HCT116 (cell line): ENCODE results near the gene RFTN1. TPM values are rescaled to one million over a fixed set of nuclear protein-coding genes. Genes with fewer than 3 reads are reported as not detected.

Experiments
- ATAC-seq: fragments of 200-7000 bp; cut with Tn5 transposase; 2 replicates; pipeline ENCODE4 v1.9.1; 2020; ENCODE audit warnings: mild to moderate bottlenecking, moderate library complexity
- BruUV-seq: library from RNA; stranded (reverse); fragments of 400-500 nt; replicated peaks from 2 replicates; lab custom pipeline; 2021; lab: Mats Ljungman, UMichigan
- CTCF ChIA-PET: fragments of 300-600 bp; sonication (Branson Sonifier 250); formaldehyde crosslinking; loops from one replicate; lab custom pipeline; 2021; ENCODE audit warnings: antibody characterized with exemption; lab: Charles Lee
- POLR2A ChIA-PET: fragments of 300-600, 350-600 bp; sonication (Branson Sonifier 250); formaldehyde crosslinking; loops from one replicate; lab custom pipeline; 2021; ENCODE audit warnings: antibody characterized with exemption; lab: Charles Lee
- RAD21 ChIA-PET, 2 experiments: fragments of 300-600 bp; sonication (Branson Sonifier 250); formaldehyde crosslinking; loops; one replicate each; lab custom pipeline; 2023; ENCODE audit warnings: low total read pairs in 2 of 2; ENCODE audit not compliant: uncharacterized antibody in 2 of 2, unreplicated experiment in 2 of 2, low non-redundant PET in 1 of 2; lab: Charles Lee
- DNase-seq: peaks from one replicate; pipeline ENCODE4 v3.0.0-alpha.2; 2010; ENCODE audit warnings: low read depth, low spot score
- H2AFZ ChIP-seq: fragments of 200-600 bp; shearing (Covaris generic), sonication (generic); 2 replicates; pipeline ENCODE4 v1.6.1; 2017; ENCODE audit warnings: low read depth, mixed run types, mixed read lengths, antibody characterized with exemption, low read length; ENCODE audit not compliant: poor library complexity, severe bottlenecking
- H3K27ac ChIP-seq: 2 replicates; pipeline ENCODE4 v1.5.1; 2012; ENCODE audit warnings: low read depth, low read length
- H3K27me3 ChIP-seq: fragments of 200-600 bp; sonication (generic); 2 replicates; pipeline ENCODE4 v1.6.1; 2016; ENCODE audit warnings: mixed run types, low read length, mixed read lengths; ENCODE audit not compliant: insufficient read depth
- H3K36me3 ChIP-seq, 2 experiments: fragments of 200-500 bp in 1 of 2; fragments of 200-600 bp in 1 of 2; sonication (Bioruptor generic) in 1 of 2; sonication (generic) in 1 of 2; 2 replicates each; pipeline versions ENCODE4 v1.5.1 to v1.6.1; 2014 to 2016; ENCODE audit warnings: low read length in 2 of 2, inconsistent platforms in 1 of 2, mixed read lengths in 1 of 2, mixed run types in 1 of 2; ENCODE audit not compliant: insufficient read depth in 2 of 2, control insufficient read depth in 1 of 2
- H3K4me1 ChIP-seq, 2 experiments: fragments of 200-600 bp in 1 of 2; sonication (generic) in 1 of 2; 2 replicates each; pipeline versions ENCODE4 v1.5.1 to v1.6.1; 2012 to 2017; ENCODE audit warnings: low read length in 2 of 2, inconsistent platforms in 1 of 2, mild to moderate bottlenecking in 1 of 2, mixed read lengths in 1 of 2, mixed run types in 1 of 2, moderate library complexity in 1 of 2; ENCODE audit not compliant: insufficient read depth in 2 of 2, control insufficient read depth in 1 of 2
- H3K4me2 ChIP-seq: fragments of 200-600 bp; sonication (generic); 2 replicates; pipeline ENCODE4 v1.6.1; 2017; ENCODE audit warnings: mixed run types, low read length, mixed read lengths
- H3K4me3 ChIP-seq, 2 experiments: fragments of 200-600 bp in 1 of 2; sonication (generic) in 1 of 2; replicated peaks in 1 of 2; 2 replicates each; pipeline ENCODE4 v1.5.1; 2011 to 2016; ENCODE audit warnings: low read length in 2 of 2, control low read depth in 1 of 2, low read depth in 1 of 2, mild to moderate bottlenecking in 1 of 2, mixed read lengths in 1 of 2, mixed run types in 1 of 2
- H3K79me2 ChIP-seq: fragments of 200-600 bp; sonication (generic); 2 replicates; pipeline ENCODE4 v1.6.1; 2017; ENCODE audit warnings: mild to moderate bottlenecking, mixed run types, low read length, moderate library complexity, mixed read lengths; ENCODE audit not compliant: insufficient read depth
- H3K9ac ChIP-seq: fragments of 200-600 bp; sonication (generic); 2 replicates; pipeline ENCODE4 v1.6.1; 2016; ENCODE audit warnings: low read length, mixed read lengths
- H3K9me2 ChIP-seq: fragments of 200-600 bp; sonication (generic), shearing (Covaris generic); 2 replicates; pipeline ENCODE4 v1.6.1; 2017; ENCODE audit warnings: mixed run types, mild to moderate bottlenecking, moderate library complexity; ENCODE audit not compliant: insufficient read depth
- H3K9me3 ChIP-seq, 2 experiments: fragments of 200-500 bp in 1 of 2; fragments of 200-600 bp in 1 of 2; sonication (Bioruptor generic) in 1 of 2; sonication (generic) in 1 of 2; 2 replicates each; pipeline ENCODE4 v1.6.1; 2014 to 2017; ENCODE audit warnings: low read length in 2 of 2, mixed read lengths in 2 of 2, inconsistent platforms in 1 of 2, low read depth in 1 of 2, mild to moderate bottlenecking in 1 of 2, mixed run types in 1 of 2, moderate library complexity in 1 of 2; ENCODE audit not compliant: control insufficient read depth in 1 of 2, insufficient read depth in 1 of 2
- H4K20me1 ChIP-seq: fragments of 200-600 bp; sonication (generic), shearing (Covaris generic); 2 replicates; pipeline ENCODE4 v1.6.1; 2017; ENCODE audit warnings: mixed run types, mild to moderate bottlenecking, moderate library complexity; ENCODE audit not compliant: insufficient read depth
- CEBPB ChIP-seq: IDR thresholded peaks from 2 replicates; pipeline ENCODE4 v1.6.1; 2012; ENCODE audit warnings: low read depth
- EGR1 ChIP-seq: IDR thresholded peaks from 2 replicates; pipeline ENCODE4 v1.6.1; 2012; ENCODE audit warnings: low read depth
- ELF1 ChIP-seq: IDR thresholded peaks from 2 replicates; pipeline ENCODE4 v1.6.1; 2012; ENCODE audit warnings: low read depth, borderline replicate concordance
- EZH2 ChIP-seq: fragments of 200-600 bp; sonication (generic); IDR thresholded peaks from 2 replicates; pipeline ENCODE4 v1.6.1; 2017; ENCODE audit warnings: antibody characterized with exemption, mixed run types
- EZH2phosphoT487 ChIP-seq: fragments of 200-600 bp; IDR thresholded peaks from 2 replicates; pipeline ENCODE4 v1.6.1; 2018; ENCODE audit warnings: antibody characterized with exemption, borderline replicate concordance
- FOSL1 ChIP-seq: IDR thresholded peaks from 2 replicates; pipeline ENCODE4 v1.6.1; 2012; ENCODE audit warnings: low read depth
- MAX ChIP-seq: IDR thresholded peaks from 2 replicates; pipeline ENCODE4 v1.6.1; 2012
- POLR2A ChIP-seq: IDR thresholded peaks from 2 replicates; pipeline ENCODE4 v1.7.0; 2011; ENCODE audit warnings: borderline replicate concordance; ENCODE audit not compliant: insufficient read depth, insufficient read length; ENCODE audit errors: extremely low read depth
- POLR2AphosphoS5 ChIP-seq: IDR thresholded peaks from 2 replicates; pipeline ENCODE4 v1.6.1; 2011; ENCODE audit warnings: mild to moderate bottlenecking, low read depth, low read length, moderate library complexity
- RAD21 ChIP-seq: IDR thresholded peaks from 2 replicates; pipeline ENCODE4 v1.6.1; 2012; ENCODE audit warnings: low read depth, mild to moderate bottlenecking
- SIN3A ChIP-seq: IDR thresholded peaks from 2 replicates; pipeline ENCODE4 v1.6.1; 2012; ENCODE audit warnings: low read depth
- SP1 ChIP-seq: IDR thresholded peaks from 2 replicates; pipeline ENCODE4 v1.6.1; 2012; ENCODE audit warnings: low read depth
- SRF ChIP-seq: IDR thresholded peaks from 2 replicates; pipeline ENCODE4 v1.6.1; 2012; ENCODE audit warnings: low read depth
- YY1 ChIP-seq: IDR thresholded peaks from 2 replicates; pipeline ENCODE4 v1.6.1; 2011; ENCODE audit warnings: low read length, low read depth, moderate library complexity, mild to moderate bottlenecking; ENCODE audit not compliant: insufficient replicate concordance; ENCODE audit errors: extremely low read depth
- ZBTB33 ChIP-seq: IDR thresholded peaks from 2 replicates; pipeline ENCODE4 v1.6.1; 2011; ENCODE audit warnings: mild to moderate bottlenecking, low read length, moderate library complexity; ENCODE audit not compliant: insufficient replicate concordance; ENCODE audit errors: extremely low read depth
- ZFX ChIP-seq: fragments of 450-650 bp; IDR thresholded peaks from 2 replicates; pipeline ENCODE4 v1.6.1; 2017
- ZNF274 ChIP-seq: fragments of 200-500 bp; sonication (Bioruptor generic); IDR thresholded peaks from 2 replicates; pipeline ENCODE4 v1.6.1; 2014; ENCODE audit warnings: mild to moderate bottlenecking, low read depth, low read length, inconsistent platforms
- intact Hi-C: fragments of 100-400 bp; cut with micrococcal nuclease; formaldehyde crosslinking; loops from 2 replicates; pipeline ENCODE4 v1.10.0; 2022
- total RNA-seq: library from RNA; stranded (reverse); gene quantifications from one replicate; pipeline ENCODE4 v1.2.1, GENCODE V29; 2021; ENCODE audit not compliant: unreplicated experiment

Gene RFTN1
- total RNA-seq, 1 experiment from 2014 or later, result 3.9 TPM

GRCh38 chr3:16380421-16380820, 133.1 kb downstream of the RFTN1 start:
- H3K9me3 ChIP-seq, result no peaks in the 10 kb centered on the region
- no peak overlapping the region for H3K4me2 ChIP-seq
- no peak overlapping the region for H3K4me3 ChIP-seq
- H3K36me3 ChIP-seq, result no peaks in the 10 kb centered on the region
- ChIA-PET POLR2A (no interaction called here), RAD21 (no interaction called here), CTCF (no interaction called here)
- TF ChIP-seq MAX, result no peak
- no peak for TF ChIP-seq EZH2
- no peak for TF ChIP-seq ELF1
- no peak for TF ChIP-seq ZFX
- TF ChIP-seq ZBTB33, result no peak
- TF ChIP-seq RAD21, result no peak
- no peak for TF ChIP-seq SIN3A
- TF ChIP-seq POLR2A, result no peak
- TF ChIP-seq FOSL1, result no peak
- no peak for TF ChIP-seq SP1
- no peak for TF ChIP-seq SRF
- TF ChIP-seq YY1, result no peak
- no peak for TF ChIP-seq POLR2AphosphoS5
- TF ChIP-seq CEBPB, result no peak
- TF ChIP-seq ZNF274, result no peak
- TF ChIP-seq EZH2phosphoT487, result no peak
- TF ChIP-seq EGR1, result no peak
- H4K20me1 ChIP-seq, result no peaks in the 10 kb centered on the region
- no TSS peak for BruUV-seq
- no peaks in the 10 kb centered on the region for H3K4me1 ChIP-seq
- DNase-seq (no peak), ATAC-seq (no peak)
- no peak overlapping the region for H3K27ac ChIP-seq
- H3K9me2 ChIP-seq, result no peaks in the 10 kb centered on the region
- H3K79me2 ChIP-seq, result no peaks in the 10 kb centered on the region
- no peak overlapping the region for H3K9ac ChIP-seq
- intact Hi-C loops, result no loop called here
- no peaks in the 10 kb centered on the region for H3K27me3 ChIP-seq
- H2AFZ ChIP-seq, result no peak overlapping the region
